HCT116 (cell line): Measurements from ENCODE around the gene CPNE5.

Experiments
- ATF3 ChIP-seq: IDR thresholded peaks from 2 replicates; pipeline ENCODE4 v1.6.1; 2012
- CTCF ChIP-seq, 3 experiments: fragments of 200-600 bp in 1 of 3; sonication (generic) in 1 of 3; IDR thresholded peaks in 2 of 3; conservative IDR thresholded peaks in 1 of 3; 2 replicates each; pipeline ENCODE4 v1.5.1; 2012 to 2017; ENCODE audit warnings: low read depth in 2 of 3, low read length in 2 of 3, antibody characterized with exemption in 1 of 3, borderline replicate concordance in 1 of 3, control low read depth in 1 of 3, mild to moderate bottlenecking in 1 of 3, mixed read lengths in 1 of 3, mixed run types in 1 of 3, moderate library complexity in 1 of 3; ENCODE audit not compliant: insufficient read depth in 1 of 3
- EZH2 ChIP-seq: fragments of 200-600 bp; sonication (generic); IDR thresholded peaks from 2 replicates; pipeline ENCODE4 v1.6.1; 2017; ENCODE audit warnings: antibody characterized with exemption, mixed run types
- EZH2phosphoT487 ChIP-seq: fragments of 200-600 bp; IDR thresholded peaks from 2 replicates; pipeline ENCODE4 v1.6.1; 2018; ENCODE audit warnings: antibody characterized with exemption, borderline replicate concordance
- JUND ChIP-seq: IDR thresholded peaks from 2 replicates; pipeline ENCODE4 v1.6.1; 2012
- MAX ChIP-seq: IDR thresholded peaks from 2 replicates; pipeline ENCODE4 v1.6.1; 2012
- POLR2A ChIP-seq: IDR thresholded peaks from 2 replicates; pipeline ENCODE4 v1.7.0; 2011; ENCODE audit warnings: borderline replicate concordance; ENCODE audit not compliant: insufficient read depth, insufficient read length; ENCODE audit errors: extremely low read depth
- POLR2AphosphoS5 ChIP-seq: IDR thresholded peaks from 2 replicates; pipeline ENCODE4 v1.6.1; 2011; ENCODE audit warnings: mild to moderate bottlenecking, low read depth, low read length, moderate library complexity
- REST ChIP-seq: IDR thresholded peaks from 2 replicates; pipeline ENCODE4 v1.6.1; 2012; ENCODE audit warnings: low read depth
- SP1 ChIP-seq: IDR thresholded peaks from 2 replicates; pipeline ENCODE4 v1.6.1; 2012; ENCODE audit warnings: low read depth
- SRF ChIP-seq: IDR thresholded peaks from 2 replicates; pipeline ENCODE4 v1.6.1; 2012; ENCODE audit warnings: low read depth
- TCF7L2 ChIP-seq: IDR thresholded peaks from 2 replicates; pipeline ENCODE4 v1.7.0; 2011; ENCODE audit warnings: borderline replicate concordance, inconsistent platforms; ENCODE audit not compliant: insufficient read depth, insufficient read length; ENCODE audit errors: extremely low read depth
- ZNF274 ChIP-seq: fragments of 200-500 bp; sonication (Bioruptor generic); IDR thresholded peaks from 2 replicates; pipeline ENCODE4 v1.6.1; 2014; ENCODE audit warnings: mild to moderate bottlenecking, low read depth, low read length, inconsistent platforms

GRCh38 chr6:36815962-36816735 is 23.1 kb downstream of the CPNE5 start:
- TF ChIP-seq CTCF (IDR thresholded peaks at IDR 0.05 in 2 of 3, conservative IDR thresholded peaks at IDR 0.05 in 1 of 3; ENCODE audit: borderline replicate concordance in 1 of 3, insufficient read depth in 1 of 3, low read depth in 2 of 3, low read length in 2 of 3) (no peak), REST (no peak), POLR2A (no peak), EZH2 (no peak), ATF3 (no peak), EZH2phosphoT487 (no peak), MAX (no peak), TCF7L2 (no peak), ZNF274 (no peak), POLR2AphosphoS5 (no peak), SP1 (no peak), JUND (no peak), SRF (no peak)
